Stimulated activated CD4-positive, alpha-beta T cell treated with anti-CD3 and anti-CD28 coated beads, Interleukin-1b, Interleukin-23, amount 100 ng/mL, for 1 hour (primary cell): Measurements from ENCODE around the gene DRC3.

Experiments used
- DNase-seq, 2 donors: peaks; one replicate each; pipeline ENCODE4 v3.0.0-alpha.2; 2020; ENCODE audit warnings: low read depth in 2 of 2

Gene DRC3

GRCh38 chr17:17965152-17965721 is 7.4 kb upstream of the DRC3 start:
- DNase-seq = no peak

- DNase-seq = no peak
Observed at GRCh38 chr17:17966399-17966798, 6.3 kb upstream of the DRC3 start.

GRCh38 chr17:17970699-17971430 is 1.8 kb upstream of the DRC3 start:
- no peak for DNase-seq

GRCh38 chr17:17971431-17972125 is 1.1 kb upstream of the DRC3 start:
- no peak for DNase-seq

- no peak for DNase-seq
Observed at GRCh38 chr17:17972952-17973254, 241 bp downstream of the DRC3 start.

GRCh38 chr17:17975436-17975835 is 2.8 kb downstream of the DRC3 start:
- DNase-seq = no peak

GRCh38 chr17:17976931-17977570 is 4.4 kb downstream of the DRC3 start:
- DNase-seq = no peak

- DNase-seq = no peak
Observed at GRCh38 chr17:17978481-17979424, 6.1 kb downstream of the DRC3 start.

GRCh38 chr17:17979778-17980177 is 7.1 kb downstream of the DRC3 start:
- DNase-seq = no peak

- DNase-seq = no peak
Observed at GRCh38 chr17:17981330-17981729, 8.7 kb downstream of the DRC3 start.

GRCh38 chr17:17982801-17983200 is 10.1 kb downstream of the DRC3 start:
- DNase-seq = no peak

- DNase-seq = no peak
Observed at GRCh38 chr17:17983376-17983775, 10.7 kb downstream of the DRC3 start.

GRCh38 chr17:17983776-17984175 is 11.1 kb downstream of the DRC3 start:
- no peak for DNase-seq

- no peak for DNase-seq
Observed at GRCh38 chr17:17985153-17985552, 12.5 kb downstream of the DRC3 start.

- DNase-seq = no peak
Observed at GRCh38 chr17:17985555-17985954, 12.9 kb downstream of the DRC3 start.

GRCh38 chr17:17987187-17987896 is 14.7 kb downstream of the DRC3 start:
- no peak for DNase-seq

GRCh38 chr17:17987901-17988300 is 15.2 kb downstream of the DRC3 start:
- DNase-seq = no peak

- DNase-seq = no peak
Observed at GRCh38 chr17:17988427-17988945, 15.8 kb downstream of the DRC3 start.

- DNase-seq = no peak
Observed at GRCh38 chr17:17989081-17989480, 16.4 kb downstream of the DRC3 start.

GRCh38 chr17:17989618-17990017 is 17.0 kb downstream of the DRC3 start:
- no peak for DNase-seq

GRCh38 chr17:17990282-17990681 is 17.6 kb downstream of the DRC3 start:
- no peak for DNase-seq
